MCF 10A (cell line): ENCODE measurements around the gene RIPOR2. TPM values are rescaled to one million over a fixed set of nuclear protein-coding genes. Genes with fewer than 3 reads are reported as not detected.
"Not testable (repeated sequence)": the region's sequence is repeated elsewhere in the genome, so short reads cannot be mapped to it uniquely, and the experiment has no call there.

ENCODE experiments used
- BruUV-seq: library from RNA; stranded (reverse); fragments of 400-500 nt; replicated peaks from 2 replicates; lab custom pipeline; 2021; lab: Mats Ljungman, UMichigan
- CTCF ChIA-PET: fragments of 300-600 bp; sonication (Branson Sonifier 250); formaldehyde crosslinking; extraction: SDS; loops from one replicate; lab custom pipeline; 2021; ENCODE audit warnings: antibody characterized with exemption, inconsistent platforms; lab: Yijun Ruan, JAX
- POLR2A ChIA-PET: fragments of 300-600, 350-650 bp; sonication (Branson Sonifier 250); formaldehyde crosslinking; extraction: SDS; loops from one replicate; lab custom pipeline; 2020; ENCODE audit warnings: antibody characterized with exemption, inconsistent platforms; lab: Yijun Ruan, JAX
- DNase-seq: peaks from one replicate; pipeline ENCODE4 v3.0.0-alpha.2; 2018; ENCODE audit not compliant: unreplicated experiment
- H3K27ac Mint-ChIP-seq: one replicate; pipeline ENCODE4 v1.8.0; 2022; ENCODE audit warnings: mild to moderate bottlenecking, low read depth, mixed read lengths; ENCODE audit not compliant: unreplicated experiment
- H3K27me3 Mint-ChIP-seq: one replicate; pipeline ENCODE4 v1.8.0; 2022; ENCODE audit warnings: mixed read lengths; ENCODE audit not compliant: insufficient read depth, unreplicated experiment
- H3K36me3 Mint-ChIP-seq: one replicate; pipeline ENCODE4 v1.8.0; 2022; ENCODE audit warnings: mild to moderate bottlenecking, moderate library complexity, mixed read lengths; ENCODE audit not compliant: insufficient read depth, unreplicated experiment
- H3K4me1 Mint-ChIP-seq: one replicate; pipeline ENCODE4 v1.8.0; 2022; ENCODE audit warnings: mixed read lengths; ENCODE audit not compliant: insufficient read depth, unreplicated experiment
- H3K4me3 Mint-ChIP-seq: one replicate; pipeline ENCODE4 v1.8.0; 2022; ENCODE audit warnings: mild to moderate bottlenecking, moderate library complexity, mixed read lengths; ENCODE audit not compliant: unreplicated experiment
- H3K9me3 Mint-ChIP-seq: one replicate; pipeline ENCODE4 v1.8.0; 2022; ENCODE audit warnings: mixed read lengths; ENCODE audit not compliant: unreplicated experiment
- intact Hi-C: fragments of 100-400 bp; cut with micrococcal nuclease; formaldehyde crosslinking; loops from 2 replicates; pipeline ENCODE4 v1.14.1; 2022
- total RNA-seq: library from RNA; stranded (reverse); gene quantifications from 2 replicates; pipeline ENCODE4 v1.2.3, GENCODE V29; 2022
- TF ChIP-seq, protein P1 (sequence below): fragments of 200-600 bp; IDR thresholded peaks from one replicate; pipeline ENCODE4 v1.8.0; 2022; ENCODE audit warnings: antibody characterized with exemption, mild to moderate bottlenecking; ENCODE audit not compliant: unreplicated experiment

Gene RIPOR2
- total RNA-seq, 1 experiment from 2014 or later, result 4.9 TPM

DNA sequence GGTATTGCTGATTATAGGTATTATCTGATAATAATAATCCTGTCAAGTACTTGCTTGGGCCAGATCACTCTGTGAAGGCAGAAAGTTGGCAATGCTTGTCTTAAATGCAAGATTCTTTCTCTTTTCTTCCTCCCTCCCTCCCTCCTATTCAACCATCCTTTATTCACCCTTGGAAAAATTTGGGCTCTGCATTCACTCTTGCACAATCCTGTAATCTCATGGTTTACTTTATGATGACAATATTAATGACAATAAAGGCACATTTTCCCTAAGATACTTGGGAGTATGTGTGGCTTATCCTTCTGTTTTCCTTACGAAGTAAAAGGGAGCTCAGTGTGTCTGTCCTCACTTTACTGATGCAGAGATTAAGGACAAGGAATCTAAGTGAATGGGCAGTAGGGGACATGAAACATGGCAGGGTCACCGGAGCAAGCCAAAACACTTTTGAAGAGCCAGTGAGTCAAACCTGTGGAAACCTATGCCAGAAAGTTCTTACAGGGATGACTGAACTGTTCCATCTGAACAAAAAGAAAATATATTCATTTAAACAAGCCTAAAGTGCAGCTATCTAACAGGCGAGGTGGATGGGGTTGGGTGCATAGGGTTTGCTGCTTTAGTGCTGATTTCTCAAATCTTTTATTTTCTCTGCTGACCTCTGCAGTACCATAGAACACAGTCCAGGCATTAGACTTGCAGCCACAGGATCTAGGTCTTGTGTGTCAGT lies 14.6 kb upstream of the RIPOR2 start:
- no peak overlapping the region for H3K4me3 Mint-ChIP-seq
- POLR2A ChIA-PET, result interaction anchor here (0.6 kb wide), 1 partner anchor 31 kb away, joined by 3 read pairs; no protein-coding TSS in a partner anchor
- no TSS peak for BruUV-seq
- peaks cover 15% of the 10 kb centered on the region for H3K36me3 Mint-ChIP-seq
- H3K27me3 Mint-ChIP-seq, result no peaks in the 10 kb centered on the region
- intact Hi-C loops, result no loop called here
- no peak for DNase-seq
- no peak overlapping the region for H3K27ac Mint-ChIP-seq
- TF ChIP-seq, protein P1, sequence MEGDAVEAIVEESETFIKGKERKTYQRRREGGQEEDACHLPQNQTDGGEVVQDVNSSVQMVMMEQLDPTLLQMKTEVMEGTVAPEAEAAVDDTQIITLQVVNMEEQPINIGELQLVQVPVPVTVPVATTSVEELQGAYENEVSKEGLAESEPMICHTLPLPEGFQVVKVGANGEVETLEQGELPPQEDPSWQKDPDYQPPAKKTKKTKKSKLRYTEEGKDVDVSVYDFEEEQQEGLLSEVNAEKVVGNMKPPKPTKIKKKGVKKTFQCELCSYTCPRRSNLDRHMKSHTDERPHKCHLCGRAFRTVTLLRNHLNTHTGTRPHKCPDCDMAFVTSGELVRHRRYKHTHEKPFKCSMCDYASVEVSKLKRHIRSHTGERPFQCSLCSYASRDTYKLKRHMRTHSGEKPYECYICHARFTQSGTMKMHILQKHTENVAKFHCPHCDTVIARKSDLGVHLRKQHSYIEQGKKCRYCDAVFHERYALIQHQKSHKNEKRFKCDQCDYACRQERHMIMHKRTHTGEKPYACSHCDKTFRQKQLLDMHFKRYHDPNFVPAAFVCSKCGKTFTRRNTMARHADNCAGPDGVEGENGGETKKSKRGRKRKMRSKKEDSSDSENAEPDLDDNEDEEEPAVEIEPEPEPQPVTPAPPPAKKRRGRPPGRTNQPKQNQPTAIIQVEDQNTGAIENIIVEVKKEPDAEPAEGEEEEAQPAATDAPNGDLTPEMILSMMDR, result no peak
- CTCF ChIA-PET, result interaction anchor here (1.1 kb wide), 1 partner anchor 14 kb away, joined by 3 read pairs; no protein-coding TSS in a partner anchor
- H3K9me3 Mint-ChIP-seq, result no peaks in the 10 kb centered on the region
- no peaks in the 10 kb centered on the region for H3K4me1 Mint-ChIP-seq

DNA sequence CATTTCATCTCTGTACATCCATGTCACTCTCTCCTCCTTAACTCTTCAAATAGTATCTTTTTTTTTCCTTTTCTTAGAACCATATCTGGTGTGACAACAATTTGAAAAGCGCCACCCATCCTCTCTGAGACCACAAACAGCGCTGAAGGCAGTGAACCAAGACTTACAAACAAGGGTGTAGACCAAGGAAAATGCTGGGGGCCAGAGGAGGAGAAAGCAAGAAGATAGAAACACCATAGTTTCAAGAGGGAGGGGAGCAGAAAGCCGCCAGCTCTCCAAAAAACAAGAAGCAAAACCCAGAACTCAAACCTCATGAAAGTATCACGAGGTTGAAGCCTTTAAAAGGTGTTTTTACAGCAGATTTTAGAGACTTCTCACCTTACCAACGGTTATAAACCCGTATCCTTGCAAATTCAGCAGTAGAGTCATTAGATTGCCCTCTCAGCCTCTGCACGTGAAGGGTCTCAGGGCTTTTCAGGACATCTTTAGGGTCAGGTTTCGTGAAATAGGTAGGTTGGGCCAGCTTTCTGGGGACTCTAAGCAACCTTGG lies 13.3 kb upstream of the RIPOR2 start:
- no TSS peak for BruUV-seq
- TF ChIP-seq, protein P1, result no peak
- POLR2A ChIA-PET, result interaction anchor here (0.6 kb wide), 1 partner anchor 46 kb away, joined by 3 read pairs; no protein-coding TSS in a partner anchor

DNA sequence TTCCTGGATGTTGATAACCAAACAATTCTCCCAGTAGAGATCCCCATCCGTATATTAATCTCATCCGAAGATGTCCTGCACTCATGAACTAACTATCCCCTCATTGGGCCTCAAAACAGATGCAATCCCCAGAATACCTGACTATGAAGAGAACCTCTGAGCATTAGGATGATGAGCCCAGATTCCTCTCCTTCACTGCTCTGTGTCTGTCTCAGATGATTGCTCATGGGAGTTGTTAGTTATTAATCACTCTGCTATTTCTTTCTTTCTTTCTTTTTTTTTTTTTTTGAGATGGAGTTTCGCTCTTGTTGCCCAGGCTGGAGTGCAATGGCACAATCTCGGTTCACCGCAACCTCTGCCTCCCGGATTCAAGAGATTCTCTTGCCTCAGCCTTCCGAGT lies 12.5 kb upstream of the RIPOR2 start:
- POLR2A ChIA-PET, H3K27ac Mint-ChIP-seq, H3K4me1 Mint-ChIP-seq, CTCF ChIA-PET, H3K4me3 Mint-ChIP-seq, H3K27me3 Mint-ChIP-seq, DNase-seq, intact Hi-C loops, H3K9me3 Mint-ChIP-seq, BruUV-seq: not testable (repeated sequence)
- H3K36me3 Mint-ChIP-seq, result peaks cover 15% of the 10 kb centered on the region

More for the DNA sequence above, 13.3 kb upstream of the RIPOR2 start:
- Mint-ChIP-seq H3K36me3 (peaks cover 15% of the 10 kb centered on the region), H3K9me3 (peaks cover 8% of the 10 kb centered on the region), H3K27me3 (no peaks in the 10 kb centered on the region), H3K4me1 (no peaks in the 10 kb centered on the region), H3K27ac (no peak overlapping the region), H3K4me3 (no peak overlapping the region)
- CTCF ChIA-PET, result interaction anchor here (1.1 kb wide), 1 partner anchor 12 kb away, joined by 3 read pairs; no protein-coding TSS in a partner anchor
- intact Hi-C loops, result no loop called here
- no peak for DNase-seq

DNA sequence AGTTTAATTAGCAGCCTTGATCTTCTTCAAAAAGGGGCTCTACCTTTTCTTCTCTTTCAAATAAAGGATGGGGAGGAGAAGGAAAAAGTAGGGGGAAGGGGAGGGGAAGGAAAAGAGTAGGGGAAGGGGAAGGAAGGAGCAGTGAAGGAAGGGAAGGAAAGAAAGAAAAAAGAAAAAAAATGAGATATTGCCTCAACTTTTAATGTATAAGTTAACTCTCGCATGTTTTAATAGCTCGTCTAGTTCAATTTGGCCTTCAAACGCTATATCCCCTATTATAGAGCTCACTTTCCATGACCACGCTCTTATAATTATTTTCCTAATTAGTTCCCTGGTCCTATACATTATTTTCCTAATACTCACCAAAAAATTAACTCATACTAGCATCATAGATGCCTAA lies 11.9 kb upstream of the RIPOR2 start:
- CTCF ChIA-PET, result no interaction called here
- POLR2A ChIA-PET, result no interaction called here
- no peaks in the 10 kb centered on the region for H3K27me3 Mint-ChIP-seq
- DNase-seq, result no peak
- no TSS peak for BruUV-seq
- TF ChIP-seq, protein P1, result no peak
- intact Hi-C loops, result no loop called here
- H3K4me1 Mint-ChIP-seq, result no peaks in the 10 kb centered on the region
- H3K27ac Mint-ChIP-seq, result no peak overlapping the region
- H3K4me3 Mint-ChIP-seq, result no peak overlapping the region
- peaks cover 8% of the 10 kb centered on the region for H3K9me3 Mint-ChIP-seq
- peaks cover 15% of the 10 kb centered on the region for H3K36me3 Mint-ChIP-seq
